PC-3 (cell line): ENCODE measurements around the gene ZNF764. TPM values are rescaled to one million over a fixed set of nuclear protein-coding genes. Genes with fewer than 3 reads are reported as not detected.

ENCODE experiments used
- ATAC-seq: fragments of 200-7000 bp; cut with Tn5 transposase; 2 replicates; pipeline ENCODE4 v1.9.1; 2020; ENCODE audit warnings: mild to moderate bottlenecking, moderate library complexity
- BruUV-seq: library from RNA; stranded (reverse); fragments of 400-500 nt; replicated peaks from 2 replicates; lab custom pipeline; 2021; lab: Mats Ljungman, UMichigan
- CTCF ChIA-PET: fragments of 300-600 bp; sonication (Branson Sonifier 250); formaldehyde crosslinking; loops from one replicate; lab custom pipeline; 2022; ENCODE audit warnings: antibody characterized with exemption; lab: Charles Lee
- POLR2A ChIA-PET: fragments of 300-600 bp; sonication (Branson Sonifier 250); formaldehyde crosslinking; loops from one replicate; lab custom pipeline; 2022; ENCODE audit warnings: antibody characterized with exemption; ENCODE audit not compliant: unreplicated experiment; lab: Charles Lee
- DNase-seq: peaks from one replicate; pipeline ENCODE4 v3.0.0-alpha.2; 2015
- H2AFZ ChIP-seq: fragments of 300-600 bp; sonication (generic); 2 replicates; pipeline ENCODE4 v1.6.0; 2016; ENCODE audit warnings: antibody characterized with exemption, low read length
- H3F3A ChIP-seq: fragments of 300-600 bp; sonication (generic); one replicate; pipeline ENCODE4 v1.6.0; 2017; ENCODE audit warnings: antibody characterized with exemption, low read length, control low read depth, mild to moderate bottlenecking; ENCODE audit not compliant: unreplicated experiment
- H3K27ac ChIP-seq: fragments of 300-600 bp; sonication (generic); 2 replicates; pipeline ENCODE4 v1.5.1; 2016; ENCODE audit warnings: mild to moderate bottlenecking, low read length
- H3K27me3 ChIP-seq: fragments of 300-600 bp; sonication (generic); 2 replicates; pipeline ENCODE4 v1.6.1; 2016; ENCODE audit warnings: low read length, mixed read lengths
- H3K36me3 ChIP-seq: fragments of 300-600 bp; sonication (generic); 2 replicates; pipeline ENCODE4 v1.6.1; 2016; ENCODE audit warnings: low read depth, mixed run types, low read length, mixed read lengths
- H3K4me1 ChIP-seq: fragments of 300-600 bp; sonication (generic); 2 replicates; pipeline ENCODE4 v1.5.1; 2016; ENCODE audit warnings: low read length; ENCODE audit not compliant: insufficient read depth
- H3K4me2 ChIP-seq: fragments of 300-600 bp; sonication (generic); 2 replicates; pipeline ENCODE4 v1.6.0; 2016; ENCODE audit warnings: low read length
- H3K4me3 ChIP-seq: fragments of 300-600 bp; sonication (generic); 2 replicates; pipeline ENCODE4 v1.5.1; 2016; ENCODE audit warnings: mild to moderate bottlenecking, low read length, mixed read lengths
- H3K79me2 ChIP-seq: fragments of 300-600 bp; sonication (generic); 2 replicates; pipeline ENCODE4 v1.6.1; 2017; ENCODE audit warnings: low read length, mixed read lengths
- H3K9ac ChIP-seq: fragments of 300-600 bp; sonication (generic); 2 replicates; pipeline ENCODE4 v1.6.0; 2016; ENCODE audit warnings: mild to moderate bottlenecking, low read length
- H3K9me2 ChIP-seq: fragments of 300-600 bp; sonication (generic); replicated peaks from 2 replicates; pipeline ENCODE4 v1.6.1; 2016; ENCODE audit warnings: mixed run types, low read length, mixed read lengths
- H3K9me3 ChIP-seq: fragments of 300-600 bp; sonication (generic); 2 replicates; pipeline ENCODE4 v1.6.1; 2016; ENCODE audit warnings: low read length, mixed read lengths
- H4K20me1 ChIP-seq: fragments of 300-600 bp; sonication (generic); 2 replicates; pipeline ENCODE4 v1.6.1; 2016; ENCODE audit warnings: low read length, mixed read lengths
- EZH2 ChIP-seq: fragments of 300-600 bp; sonication (generic); IDR thresholded peaks from one replicate; pipeline ENCODE4 v1.6.1; 2017; ENCODE audit warnings: antibody characterized with exemption, mild to moderate bottlenecking, low read length; ENCODE audit not compliant: unreplicated experiment
- EZH2phosphoT487 ChIP-seq: fragments of 300-600 bp; sonication (generic); IDR thresholded peaks from 2 replicates; pipeline ENCODE4 v1.6.1; 2018; ENCODE audit warnings: mild to moderate bottlenecking, antibody characterized with exemption, low read length, borderline replicate concordance
- intact Hi-C: fragments of 100-400 bp; cut with micrococcal nuclease; formaldehyde crosslinking; loops from 2 replicates; pipeline ENCODE4 v1.9.0; 2023
- total RNA-seq: library from RNA; depleted of rRNA; stranded (reverse); fragments of >200 nt; gene quantifications from 2 replicates; pipeline ENCODE4 v1.2.3, GENCODE V29; 2014
- TF ChIP-seq, protein P1 (sequence below): fragments of 300-600 bp; sonication (generic); conservative IDR thresholded peaks from 2 replicates; pipeline ENCODE4 v1.5.1; 2017; ENCODE audit warnings: antibody characterized with exemption, low read depth, mild to moderate bottlenecking, low read length

Gene ZNF764
- total RNA-seq, 1 experiment from 2014 or later: 8.1 TPM

DNA sequence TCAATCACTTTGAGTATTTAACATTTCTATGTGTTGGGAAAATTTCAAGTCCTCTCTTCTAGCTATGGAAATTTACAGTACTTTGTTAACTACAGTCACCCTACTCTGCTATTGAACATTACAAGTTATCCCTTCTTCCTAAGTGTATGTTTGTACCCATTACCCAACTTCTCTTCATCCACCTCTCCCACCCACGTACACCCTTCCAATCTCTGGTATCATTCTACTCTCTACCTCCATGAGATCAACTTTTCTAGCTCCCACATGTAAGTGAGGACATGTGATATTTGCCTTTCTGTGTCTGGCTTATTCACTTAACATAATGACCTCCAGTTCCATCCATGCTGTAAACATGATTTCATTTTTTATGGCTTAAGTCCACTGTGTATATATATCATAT lies 16.5 kb upstream of the ZNF764 start:
- no peaks in the 10 kb centered on the region for H4K20me1 ChIP-seq
- H3K79me2 ChIP-seq: peaks cover 7% of the 10 kb centered on the region; the same call in 1 of the 2 replicates
- TF ChIP-seq, protein P1, sequence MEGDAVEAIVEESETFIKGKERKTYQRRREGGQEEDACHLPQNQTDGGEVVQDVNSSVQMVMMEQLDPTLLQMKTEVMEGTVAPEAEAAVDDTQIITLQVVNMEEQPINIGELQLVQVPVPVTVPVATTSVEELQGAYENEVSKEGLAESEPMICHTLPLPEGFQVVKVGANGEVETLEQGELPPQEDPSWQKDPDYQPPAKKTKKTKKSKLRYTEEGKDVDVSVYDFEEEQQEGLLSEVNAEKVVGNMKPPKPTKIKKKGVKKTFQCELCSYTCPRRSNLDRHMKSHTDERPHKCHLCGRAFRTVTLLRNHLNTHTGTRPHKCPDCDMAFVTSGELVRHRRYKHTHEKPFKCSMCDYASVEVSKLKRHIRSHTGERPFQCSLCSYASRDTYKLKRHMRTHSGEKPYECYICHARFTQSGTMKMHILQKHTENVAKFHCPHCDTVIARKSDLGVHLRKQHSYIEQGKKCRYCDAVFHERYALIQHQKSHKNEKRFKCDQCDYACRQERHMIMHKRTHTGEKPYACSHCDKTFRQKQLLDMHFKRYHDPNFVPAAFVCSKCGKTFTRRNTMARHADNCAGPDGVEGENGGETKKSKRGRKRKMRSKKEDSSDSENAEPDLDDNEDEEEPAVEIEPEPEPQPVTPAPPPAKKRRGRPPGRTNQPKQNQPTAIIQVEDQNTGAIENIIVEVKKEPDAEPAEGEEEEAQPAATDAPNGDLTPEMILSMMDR: no peak
- TF ChIP-seq EZH2 (no peak), EZH2phosphoT487 (no peak)
- H3K36me3 ChIP-seq: 0 out of 2 replicates have a peak, but pooled peaks cover 2% of the 10 kb centered on the region
- no peaks in the 10 kb centered on the region for H3F3A ChIP-seq
- peaks cover 9% of the 10 kb centered on the region; the same call in 1 of the 2 replicates for H3K4me1 ChIP-seq
- ATAC-seq (no peak), DNase-seq (no peak)
- H3K27me3 ChIP-seq: no peaks in the 10 kb centered on the region
- no peak overlapping the region for H3K9ac ChIP-seq
- H3K4me2 ChIP-seq: no peak overlapping the region
- ChIA-PET POLR2A (interaction anchor here (0.6 kb wide), 2 partner anchors 16 to 204 kb away, joined by 3 to 5 read pairs; no protein-coding TSS in a partner anchor), CTCF (no interaction called here)
- no peaks in the 10 kb centered on the region for H3K9me3 ChIP-seq
- H2AFZ ChIP-seq: no peak overlapping the region
- H3K4me3 ChIP-seq: no peak overlapping the region
- no TSS peak for BruUV-seq
- intact Hi-C loops: loop anchor here (10.0 kb wide), 1 partner anchor 60 kb away; no protein-coding TSS in a partner anchor
- no peak overlapping the region for H3K27ac ChIP-seq
- H3K9me2 ChIP-seq: no peaks in the 10 kb centered on the region

DNA sequence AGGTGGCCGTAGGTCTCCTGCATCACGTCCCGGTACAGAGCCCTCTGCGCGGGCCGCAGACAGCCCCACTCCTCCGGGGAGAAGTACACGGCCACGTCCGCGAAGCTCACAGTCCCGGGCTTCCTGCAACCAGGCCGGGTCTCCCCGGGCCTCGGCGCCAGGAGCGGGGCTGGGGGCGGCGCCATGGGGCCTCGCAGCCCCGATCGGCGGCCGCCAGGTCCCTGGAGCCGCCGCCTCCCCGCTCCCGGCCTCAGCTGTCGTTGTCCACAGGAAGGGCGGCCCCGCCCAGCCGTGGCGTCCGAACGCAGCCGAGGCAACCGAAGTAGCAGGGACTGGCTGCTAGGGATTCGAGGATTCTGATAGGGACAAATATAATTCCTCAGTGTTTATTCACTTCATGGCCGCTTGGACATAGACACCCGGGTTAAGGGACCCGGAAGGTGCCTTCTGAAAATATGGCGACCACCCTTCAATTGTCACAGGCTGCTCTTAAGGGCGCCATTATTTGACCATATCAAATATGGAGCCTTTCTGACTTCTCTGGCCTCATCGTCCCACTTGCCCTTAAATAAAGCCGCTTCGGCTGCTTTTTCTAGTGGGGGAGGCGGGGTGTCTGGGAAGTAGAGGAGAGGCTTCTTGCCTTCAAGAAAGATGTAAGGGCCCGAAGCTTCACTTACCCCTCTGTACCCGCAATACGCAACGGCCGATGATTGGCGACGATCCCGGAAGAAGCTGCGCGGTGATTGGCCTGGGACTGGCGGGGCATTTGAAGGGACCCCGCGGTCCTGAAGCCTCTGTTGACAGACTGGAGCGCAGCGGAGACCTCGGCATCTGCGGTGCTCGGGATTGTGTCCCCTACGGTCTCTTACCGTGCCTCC lies 13.5 kb upstream of the ZNF764 start, which contains the start of gene ZNF688:
Gene ZNF688, minus strand, starts transcription at position 270 of the 878 bp plus-strand sequence. Its CDS starts 85 bp downstream, at position 185.
- Histone ChIP-seq H3K9me3 (no peaks in the 10 kb centered on the region), H3K27ac (peak within 1 kb of the TSS; percentile 89), H4K20me1 (no peaks in the 10 kb centered on the region), H3K79me2 (peaks cover 7% of the 10 kb centered on the region; the same call in 1 of the 2 replicates), H3K9me2 (no peaks in the 10 kb centered on the region), H3K4me3 (peak within 1 kb of the TSS; percentile 94), H3K9ac (peak within 1 kb of the TSS; percentile 92), H3K4me1 (peaks cover 34% of the 10 kb centered on the region), H3F3A (no peaks in the 10 kb centered on the region), H3K4me2 (peak within 1 kb of the TSS; percentile 100), H2AFZ (peak within 1 kb of the TSS; percentile 98), H3K36me3 (no peaks in the 10 kb centered on the region), H3K27me3 (no peaks in the 10 kb centered on the region)
- peak; percentile 90 for DNase-seq
- CTCF ChIA-PET: no interaction called here
- ATAC-seq: peak; percentile 75
- BruUV-seq: no TSS peak
- intact Hi-C loops: loop anchor here (10.0 kb wide), 1 partner anchor 63 kb away; no protein-coding TSS in a partner anchor
- POLR2A ChIA-PET: interaction anchor here (0.6 to 0.9 kb wide), 2 partner anchors 13 to 201 kb away, joined by 3 to 8 read pairs; partner anchors contain the start of gene ZNF764
- TF ChIP-seq EZH2phosphoT487: no peak

DNA sequence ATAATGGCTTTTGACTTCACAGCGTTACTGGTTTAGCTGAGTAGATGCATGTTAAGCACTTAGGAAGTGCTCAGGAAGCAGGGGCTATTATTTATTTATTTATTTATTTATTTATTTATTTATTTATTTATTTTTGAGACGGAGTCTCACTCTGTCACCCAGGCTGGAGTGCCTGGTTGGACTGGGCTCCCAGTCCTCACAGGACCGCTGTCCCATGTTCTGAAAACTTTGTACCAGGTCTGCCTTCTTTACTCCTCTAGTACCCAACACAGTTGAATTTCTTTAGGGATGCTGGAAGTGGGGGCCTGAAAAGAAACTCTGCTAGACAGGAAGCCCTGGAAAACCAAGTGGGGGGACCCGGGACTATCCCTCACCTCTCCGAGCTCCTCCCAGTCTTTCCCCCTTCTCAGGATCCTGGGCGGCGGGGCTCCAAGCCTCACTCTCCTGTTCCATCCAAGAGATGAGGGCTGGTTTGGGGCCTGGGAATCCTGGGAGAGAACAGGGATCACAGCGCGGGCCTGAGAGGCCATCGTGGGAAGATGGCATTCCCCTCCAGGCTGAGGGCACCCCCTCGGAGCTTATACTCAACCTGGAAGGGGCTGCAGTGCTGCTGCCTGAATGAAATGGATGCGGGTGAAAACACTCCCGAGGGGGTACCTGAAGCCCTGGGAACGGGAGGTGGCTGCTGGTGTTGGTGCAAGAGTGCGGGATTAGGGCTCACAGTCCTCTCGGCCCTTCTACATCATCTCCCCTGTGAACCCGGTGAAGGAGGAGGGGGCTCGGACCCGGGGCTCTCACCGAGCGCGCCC lies 12.7 kb upstream of the ZNF764 start:
- Histone ChIP-seq H3K4me2 (peak overlapping the region; percentile 100), H3K9me3 (no peaks in the 10 kb centered on the region), H3K27ac (peak overlapping the region; percentile 89), H3K27me3 (no peaks in the 10 kb centered on the region), H3K9ac (peak overlapping the region; percentile 92), H3K4me1 (peaks cover 34% of the 10 kb centered on the region), H3F3A (no peaks in the 10 kb centered on the region), H3K9me2 (no peaks in the 10 kb centered on the region), H3K36me3 (no peaks in the 10 kb centered on the region), H2AFZ (peak overlapping the region; percentile 98), H3K79me2 (peaks cover 7% of the 10 kb centered on the region; the same call in 1 of the 2 replicates), H3K4me3 (peak overlapping the region; percentile 94), H4K20me1 (no peaks in the 10 kb centered on the region)
- intact Hi-C loops: loop anchor here (10.0 kb wide), 1 partner anchor 64 kb away; no protein-coding TSS in a partner anchor
- DNase-seq (no peak), ATAC-seq (0 out of 2 replicates have a peak, but pooled peaks have one; percentile 1)
- ChIA-PET CTCF (no interaction called here), POLR2A (no interaction called here)
- BruUV-seq: TSS peak; percentile 31
- no peak for TF ChIP-seq EZH2
- TF ChIP-seq, protein P1: no peak
- TF ChIP-seq EZH2phosphoT487: no peak
